Spinal cord (tissue), 10 donors: ENCODE measurements around the gene FBLN5. TPM values are rescaled to one million over a fixed set of nuclear protein-coding genes. Genes with fewer than 3 reads are reported as not detected.
A peak's percentile ranks its signal among the peaks of the same experiment; 100 is the strongest.

ENCODE experiments used
- DNase-seq, 6 donors: peaks; one replicate each; pipeline versions ENCODE4 v3.0.0 to v3.0.0-alpha.2; 2013 to 2015; ENCODE audit warnings: low spot score in 6 of 6, low read depth in 4 of 6
- H3K27ac ChIP-seq: one replicate; pipeline ENCODE4 v1.5.1; 2013; ENCODE audit warnings: low read depth, low read length, control low read depth
- H3K27me3 ChIP-seq: one replicate; pipeline ENCODE4 v1.6.1; 2013; ENCODE audit warnings: low read length; ENCODE audit not compliant: control insufficient read depth, insufficient read depth
- H3K36me3 ChIP-seq: one replicate; pipeline ENCODE4 v1.6.1; 2013; ENCODE audit warnings: low read length; ENCODE audit not compliant: control insufficient read depth, insufficient read depth
- H3K4me1 ChIP-seq: one replicate; pipeline ENCODE4 v1.6.1; 2013; ENCODE audit warnings: low read length; ENCODE audit not compliant: control insufficient read depth, insufficient read depth
- H3K4me3 ChIP-seq: one replicate; pipeline ENCODE4 v1.5.1; 2013; ENCODE audit warnings: low read depth, low read length, control low read depth
- H3K9me3 ChIP-seq: one replicate; pipeline ENCODE4 v1.6.1; 2013; ENCODE audit warnings: low read length; ENCODE audit not compliant: control insufficient read depth, insufficient read depth
- WGBS: methylation state at CpG from one replicate; pipeline ENCODE4 v1.1.5; 2013; ENCODE audit warnings: missing lambda C conversion rate; ENCODE audit not compliant: insufficient coverage; 5-methylcytosine and 5-hydroxymethylcytosine counted together
- polyA plus RNA-seq, 2 donors: library from polyadenylated mRNA; unstranded; fragments of 120-200 nt; gene quantifications; one replicate each; pipeline ENCODE4 v1.2.1, GENCODE V29; 2013; ENCODE audit not compliant: insufficient read length in 2 of 2
- total RNA-seq, 2 donors: library from RNA; depleted of rRNA in 1 of 2; stranded (reverse); fragments of 120-200 nt in 1 of 2; fragments of >200 nt in 1 of 2; gene quantifications; one replicate each; pipeline versions ENCODE4 v1.2.3 to v1.2.4, GENCODE V29; 2013 to 2014
- donor health status: healthy.

The FBLN5 gene
- total and polyA plus RNA-seq, 4 donors, result 33.0 to 44.6 (median 38.6) TPM

- no peak for DNase-seq
- Histone ChIP-seq H3K9me3 (no peaks in the 10 kb centered on the region), H3K27ac (no peak overlapping the region), H3K27me3 (no peaks in the 10 kb centered on the region), H3K4me3 (no peak overlapping the region), H3K36me3 (no peaks in the 10 kb centered on the region), H3K4me1 (no peaks in the 10 kb centered on the region)
- 79% methylated on average over 2 of the region's 4 CpGs for WGBS
These were observed 85.1 kb downstream of the FBLN5 start for GRCh38 chr14:91862417-91862816.

GRCh38 chr14:91861091-91861490 is 86.4 kb downstream of the FBLN5 start:
- DNase-seq, result no peak
- Histone ChIP-seq H3K27ac (no peak overlapping the region), H3K9me3 (no peaks in the 10 kb centered on the region), H3K4me1 (no peaks in the 10 kb centered on the region), H3K27me3 (no peaks in the 10 kb centered on the region), H3K4me3 (no peak overlapping the region), H3K36me3 (no peaks in the 10 kb centered on the region)
- 86% methylated on average over 1 of the region's 2 CpGs for WGBS

GRCh38 chr14:91860238-91860637 is 87.3 kb downstream of the FBLN5 start:
- Histone ChIP-seq H3K4me1 (no peaks in the 10 kb centered on the region), H3K27ac (no peak overlapping the region), H3K4me3 (no peak overlapping the region), H3K36me3 (no peaks in the 10 kb centered on the region), H3K9me3 (no peaks in the 10 kb centered on the region), H3K27me3 (no peaks in the 10 kb centered on the region)
- DNase-seq, result no peak

DNA sequence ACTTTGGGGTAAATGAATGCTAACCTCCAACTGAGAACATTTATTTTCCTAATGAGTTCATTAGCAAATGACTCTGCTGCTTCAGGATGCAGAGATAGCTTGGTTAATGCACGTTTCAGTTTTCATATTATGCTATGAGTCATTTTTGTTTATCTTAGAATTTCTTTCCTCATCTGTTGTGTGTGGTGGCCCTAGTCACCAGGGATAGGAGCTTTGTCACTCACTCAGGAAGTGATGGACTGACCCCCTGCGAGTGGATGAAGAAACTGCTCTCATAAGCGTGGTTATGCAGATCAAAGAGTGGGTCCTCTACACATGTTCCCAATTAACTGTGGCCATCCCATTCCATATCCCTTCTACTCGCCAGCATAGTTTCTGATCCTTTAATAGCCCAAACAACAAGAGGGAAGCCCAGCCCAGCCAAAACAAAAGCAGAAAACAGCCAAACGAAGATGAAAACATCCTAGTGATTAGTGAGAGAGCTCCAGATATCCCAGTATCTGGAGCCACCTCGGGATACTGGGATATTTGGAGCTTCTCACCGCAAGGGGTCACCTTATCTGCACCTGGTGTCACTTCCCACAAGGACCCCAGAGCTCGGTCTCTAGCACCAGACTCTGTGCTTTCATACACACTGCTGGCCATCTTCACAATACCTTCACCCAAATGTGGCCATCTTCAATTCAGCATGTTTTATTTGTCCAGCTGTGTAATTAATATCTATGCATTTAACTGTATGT is 88.8 kb downstream of the FBLN5 start:
- Histone ChIP-seq H3K27ac (no peak overlapping the region), H3K4me1 (no peaks in the 10 kb centered on the region), H3K36me3 (no peaks in the 10 kb centered on the region), H3K4me3 (no peak overlapping the region), H3K27me3 (no peaks in the 10 kb centered on the region), H3K9me3 (no peaks in the 10 kb centered on the region)
- DNase-seq, result no peak
- WGBS, result 65% methylated on average over 4 of the region's 8 CpGs

GRCh38 chr14:91857614-91858013 is 89.9 kb downstream of the FBLN5 start:
- DNase-seq, result no peak
- Histone ChIP-seq H3K36me3 (no peaks in the 10 kb centered on the region), H3K27ac (no peak overlapping the region), H3K4me1 (no peaks in the 10 kb centered on the region), H3K27me3 (no peaks in the 10 kb centered on the region), H3K4me3 (no peak overlapping the region), H3K9me3 (no peaks in the 10 kb centered on the region)
- WGBS, result 56% methylated on average over 2 of the region's 2 CpGs

DNA sequence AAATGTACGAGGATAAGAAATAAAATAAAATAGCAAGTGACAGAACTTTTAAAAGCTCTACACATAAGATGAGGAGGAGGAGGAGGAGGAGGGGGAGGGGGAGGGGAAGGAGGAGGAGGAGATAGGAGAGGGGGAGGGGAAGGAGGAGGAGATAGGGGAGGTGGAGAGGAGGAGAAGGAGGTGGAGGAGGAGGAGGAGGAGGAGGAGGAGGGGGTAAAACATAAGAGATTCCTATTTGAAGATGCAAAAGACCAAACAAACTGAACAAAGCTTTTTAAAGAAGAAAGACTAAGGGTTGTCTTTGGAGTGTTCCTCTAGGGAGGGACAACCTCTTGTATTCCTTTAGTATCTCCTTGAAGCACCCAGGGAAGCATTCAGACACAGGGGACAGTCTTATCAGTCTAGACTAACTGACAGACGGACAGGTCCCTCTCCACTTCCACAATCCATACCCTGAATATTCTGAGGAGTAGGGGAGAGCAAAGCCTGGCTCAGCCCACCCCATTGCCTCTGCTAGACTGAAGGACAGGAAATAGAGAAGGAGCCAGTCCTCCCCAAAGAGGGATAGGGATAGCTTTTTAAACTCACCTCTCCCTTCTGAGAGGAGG is 93.1 kb downstream of the FBLN5 start:
- Histone ChIP-seq H3K4me1 (no peaks in the 10 kb centered on the region), H3K27me3 (no peaks in the 10 kb centered on the region), H3K27ac (no peak overlapping the region), H3K9me3 (no peaks in the 10 kb centered on the region), H3K36me3 (no peaks in the 10 kb centered on the region), H3K4me3 (no peak overlapping the region)
- no CpG with 5 or more reads among the region's 2 CpGs for WGBS
- DNase-seq, result no peak

DNA sequence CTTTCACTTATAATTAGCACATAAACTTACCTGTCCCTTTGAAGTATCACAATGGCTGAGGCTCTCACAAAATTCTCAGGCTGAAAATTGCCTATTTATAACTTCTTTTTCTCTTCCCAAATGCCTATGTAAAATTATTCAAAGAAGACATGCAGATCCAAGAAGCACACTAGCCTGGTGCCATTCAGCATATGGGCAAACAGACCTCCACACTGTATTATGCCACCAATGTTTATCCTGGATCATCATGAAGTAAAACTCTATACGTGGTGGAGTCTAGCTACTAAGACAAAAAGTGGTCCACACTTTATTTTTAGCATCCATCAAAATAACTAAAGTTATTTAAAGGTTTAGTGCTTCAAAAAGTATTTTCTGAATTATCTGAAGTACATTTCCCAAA is 95.9 kb downstream of the FBLN5 start:
- Histone ChIP-seq H3K4me1 (no peaks in the 10 kb centered on the region), H3K27me3 (no peaks in the 10 kb centered on the region), H3K36me3 (no peaks in the 10 kb centered on the region), H3K27ac (no peak overlapping the region), H3K9me3 (no peaks in the 10 kb centered on the region), H3K4me3 (no peak overlapping the region)
- DNase-seq, result peak in 1 of 6 donors; percentile 76
- no CpG with 5 or more reads among the region's 1 CpG for WGBS

DNA sequence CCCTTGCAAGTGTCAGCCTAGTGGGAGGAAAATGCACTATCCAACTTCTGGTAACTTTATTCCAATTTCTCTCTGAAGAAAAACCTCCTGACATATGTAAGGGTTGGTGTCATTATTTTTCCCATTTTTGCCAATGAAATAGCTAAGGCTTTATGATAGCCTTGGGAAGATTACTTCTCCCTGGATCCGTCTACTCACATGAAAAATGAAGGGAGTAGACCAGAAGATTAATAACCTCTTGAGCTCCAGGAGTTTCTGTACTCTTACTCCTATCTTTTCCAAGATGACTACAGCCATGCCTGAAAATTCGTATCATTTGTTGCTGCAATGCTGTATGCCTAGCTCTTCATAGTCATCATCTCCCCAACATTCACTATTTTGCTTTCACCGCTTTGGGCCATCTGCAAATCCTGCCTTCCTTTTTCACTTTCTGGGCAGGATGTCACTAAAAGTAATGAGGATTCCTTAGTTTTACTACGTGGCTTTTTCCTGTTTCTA is 98.9 kb downstream of the FBLN5 start:
- Histone ChIP-seq H3K4me3 (no peak overlapping the region), H3K27me3 (no peaks in the 10 kb centered on the region), H3K36me3 (no peaks in the 10 kb centered on the region), H3K27ac (no peak overlapping the region), H3K4me1 (no peaks in the 10 kb centered on the region), H3K9me3 (no peaks in the 10 kb centered on the region)
- peak in 1 of 6 donors; percentile 16 for DNase-seq
- 100% methylated on average over 1 of the region's 4 CpGs for WGBS

DNA sequence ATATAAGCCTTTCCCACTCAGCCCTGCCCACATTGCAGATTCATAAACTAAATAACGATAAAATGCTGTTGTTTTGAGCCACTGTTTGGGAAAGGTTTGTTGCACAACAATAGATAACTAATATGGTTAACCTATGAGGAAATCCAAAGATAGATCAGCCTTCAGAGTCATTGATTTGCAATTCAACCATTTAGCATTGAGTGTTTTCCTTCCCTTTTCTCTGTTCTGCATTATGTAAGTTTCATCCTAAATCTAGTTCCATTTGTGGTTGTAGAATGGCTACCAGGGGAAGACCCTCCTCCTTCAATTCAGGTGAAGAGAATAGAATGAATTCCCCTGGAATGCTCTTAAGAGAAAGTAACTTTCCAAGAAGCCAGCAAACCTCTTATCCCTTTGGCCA is 99.8 kb downstream of the FBLN5 start:
- H3K27ac ChIP-seq, result no peak overlapping the region
- H3K36me3 ChIP-seq, result no peaks in the 10 kb centered on the region
- WGBS, result no CpG with 5 or more reads among the region's 1 CpG
- no peaks in the 10 kb centered on the region for H3K4me1 ChIP-seq
- DNase-seq, result no peak
- H3K27me3 ChIP-seq, result no peaks in the 10 kb centered on the region
- H3K4me3 ChIP-seq, result no peak overlapping the region
- H3K9me3 ChIP-seq, result no peaks in the 10 kb centered on the region

- Histone ChIP-seq H3K9me3 (no peaks in the 10 kb centered on the region), H3K4me1 (no peaks in the 10 kb centered on the region), H3K27me3 (peaks cover 3% of the 10 kb centered on the region), H3K4me3 (no peak overlapping the region), H3K36me3 (no peaks in the 10 kb centered on the region), H3K27ac (no peak overlapping the region)
- 78% methylated on average over 1 of the region's 2 CpGs for WGBS
- DNase-seq, result no peak
These were observed 101.8 kb downstream of the FBLN5 start for GRCh38 chr14:91845652-91846051.
